Measurements from ENCODE around the gene DIAPH1.

Gene DIAPH1

DNA sequence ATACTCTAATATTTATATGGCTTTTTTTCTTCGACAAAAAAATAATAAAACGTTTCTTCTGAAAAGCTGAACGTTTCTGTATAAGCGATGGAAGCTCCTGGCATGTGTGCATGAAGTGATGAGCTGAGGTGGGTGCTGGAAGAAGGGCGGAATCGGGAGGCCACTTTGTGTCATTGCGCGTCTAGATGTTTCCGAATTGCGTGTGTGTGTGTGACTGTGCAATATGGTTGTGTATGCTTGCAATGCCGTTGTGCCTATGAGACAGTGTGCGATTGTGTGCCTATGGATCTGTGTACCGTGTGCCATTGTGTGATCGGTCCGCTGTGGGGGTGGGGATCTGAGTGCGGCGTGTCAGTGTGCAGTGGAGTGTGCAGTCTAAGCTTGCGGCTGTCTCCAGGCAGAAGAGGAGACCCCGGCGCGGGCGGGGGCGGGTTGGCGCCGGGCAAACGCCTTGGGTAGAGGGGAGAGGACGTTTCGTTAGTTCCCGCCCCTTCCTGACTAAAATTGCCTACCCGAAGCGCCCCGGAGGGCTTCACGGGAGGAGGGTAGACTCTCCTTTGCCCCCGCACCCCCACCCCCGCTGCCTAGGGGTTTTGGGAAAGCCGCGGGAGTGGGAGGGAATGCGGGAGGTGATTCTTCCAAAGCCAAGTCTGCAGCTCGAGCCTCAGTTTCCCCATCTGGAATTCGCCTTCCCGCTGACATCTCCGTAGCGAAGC lies 105.7 kb downstream of the DIAPH1 start:
- Histone ChIP-seq H2BK120ac (ENCODE audit: low read depth, low read length) (peak overlapping the region; percentile 96), H3K18ac (ENCODE audit: low read depth in 1 of 2, low read length in 2 of 2) (peak overlapping the region; percentile 95 to 97), H4K91ac (ENCODE audit: low read length) (peak overlapping the region; percentile 87), H2BK12ac (ENCODE audit: low read length in 2 of 2) (peak overlapping the region; percentile 12 to 73), H3K79me1 (replicated peaks; ENCODE audit: low read length, poor library complexity, severe bottlenecking) (peaks cover 15% of the 10 kb centered on the region), H3K9ac (ENCODE audit: low read length) (peak overlapping the region; percentile 90), H3K9me3 (ENCODE audit: control insufficient read depth, low read length) (no peaks in the 10 kb centered on the region), H2BK15ac (ENCODE audit: low read depth, poor library complexity, severe bottlenecking) (peak overlapping the region; percentile 15), H2AFZ (ENCODE audit: low read depth, low read length) (no peak overlapping the region), H3K27ac (ENCODE audit: low read length, poor library complexity, severe bottlenecking) (peak overlapping the region; percentile 98), H3K27me3 (ENCODE audit: control insufficient read depth in 1 of 2, insufficient read depth in 1 of 2, low read length in 2 of 2) (no peaks in the 10 kb centered on the region), H3K23ac (ENCODE audit: low read length in 2 of 2) (peak overlapping the region in 1 of 2 experiments; percentile 10), H2AK5ac (ENCODE audit: low read length, severe bottlenecking) (peak overlapping the region; percentile 45), H3K4me2 (ENCODE audit: low read length, poor library complexity, severe bottlenecking) (peak overlapping the region; percentile 79), H2BK5ac (ENCODE audit: low read depth, low read length, poor library complexity, severe bottlenecking) (peak overlapping the region; percentile 93), H3K14ac (ENCODE audit: low read length in 2 of 2) (peak overlapping the region in 1 of 2 experiments; percentile 90), H3K4me1 (ENCODE audit: control insufficient read depth, insufficient read depth, low read depth, low read length) (peaks cover 55% of the 10 kb centered on the region), H3K4ac (ENCODE audit: low read depth in 1 of 2, low read length in 2 of 2) (peak overlapping the region; percentile 81 to 96), H3K4me3 (ENCODE audit: insufficient read depth in 1 of 2, low read depth in 1 of 2, low read length in 2 of 2) (peak overlapping the region; percentile 41 to 61), H4K8ac (ENCODE audit: low read length) (peak overlapping the region; percentile 98), H3K36me3 (ENCODE audit: control insufficient read depth in 1 of 2, insufficient read depth in 2 of 2, low read depth in 1 of 2, low read length in 2 of 2) (peaks cover 35 to 53% of the 10 kb centered on the region in 2 experiments)
- 2% methylated on average over 34 of the region's 43 CpGs for WGBS
- peak; percentile 89 for DNase-seq

DNA sequence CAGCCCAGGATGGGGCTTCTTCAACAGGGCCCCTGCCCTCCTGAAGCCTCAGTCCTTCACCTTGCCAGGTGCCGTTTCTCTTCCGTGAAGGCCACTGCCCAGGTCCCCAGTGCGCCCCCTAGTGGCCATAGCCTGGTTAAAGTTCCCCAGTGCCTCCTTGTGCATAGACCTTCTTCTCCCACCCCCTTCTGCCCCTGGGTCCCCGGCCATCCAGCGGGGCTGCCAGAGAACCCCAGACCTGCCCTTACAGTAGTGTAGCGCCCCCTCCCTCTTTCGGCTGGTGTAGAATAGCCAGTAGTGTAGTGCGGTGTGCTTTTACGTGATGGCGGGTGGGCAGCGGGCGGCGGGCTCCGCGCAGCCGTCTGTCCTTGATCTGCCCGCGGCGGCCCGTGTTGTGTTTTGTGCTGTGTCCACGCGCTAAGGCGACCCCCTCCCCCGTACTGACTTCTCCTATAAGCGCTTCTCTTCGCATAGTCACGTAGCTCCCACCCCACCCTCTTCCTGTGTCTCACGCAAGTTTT lies 106.3 kb downstream of the DIAPH1 start:
- peaks cover 35 to 49% of the 10 kb centered on the region in 2 experiments for H3K36me3 ChIP-seq (ENCODE audit: control insufficient read depth in 1 of 2, insufficient read depth in 2 of 2, low read depth in 1 of 2, low read length in 2 of 2)

DNA sequence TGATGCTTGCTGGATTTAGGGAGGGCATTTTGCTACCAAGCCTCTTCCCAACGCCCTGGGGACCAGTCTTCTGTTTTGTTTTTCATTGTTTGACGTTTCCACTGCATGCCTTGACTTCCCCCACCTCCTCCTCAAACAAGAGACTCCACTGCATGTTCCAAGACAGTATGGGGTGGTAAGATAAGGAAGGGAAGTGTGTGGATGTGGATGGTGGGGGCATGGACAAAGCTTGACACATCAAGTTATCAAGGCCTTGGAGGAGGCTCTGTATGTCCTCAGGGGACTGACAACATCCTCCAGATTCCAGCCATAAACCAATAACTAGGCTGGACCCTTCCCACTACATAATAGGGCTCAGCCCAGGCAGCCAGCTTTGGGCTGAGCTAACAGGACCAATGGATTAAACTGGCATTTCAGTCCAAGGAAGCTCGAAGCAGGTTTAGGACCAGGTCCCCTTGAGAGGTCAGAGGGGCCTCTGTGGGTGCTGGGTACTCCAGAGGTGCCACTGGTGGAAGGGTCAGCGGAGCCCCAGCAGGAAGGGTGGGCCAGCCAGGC lies 107.0 kb downstream of the DIAPH1 start:
- peaks cover 35 to 47% of the 10 kb centered on the region in 2 experiments for H3K36me3 ChIP-seq (ENCODE audit: control insufficient read depth in 1 of 2, insufficient read depth in 2 of 2, low read depth in 1 of 2, low read length in 2 of 2)
- H3K18ac ChIP-seq (ENCODE audit: low read depth in 1 of 2, low read length in 2 of 2), result peak overlapping the region; percentile 55 to 97
- H3K9ac ChIP-seq (ENCODE audit: low read length), result peak overlapping the region; percentile 90
- H4K91ac ChIP-seq (ENCODE audit: low read length), result peak overlapping the region; percentile 95
- H3K27me3 ChIP-seq (ENCODE audit: control insufficient read depth in 1 of 2, insufficient read depth in 1 of 2, low read length in 2 of 2), result no peaks in the 10 kb centered on the region
- peak overlapping the region; percentile 98 for H3K27ac ChIP-seq (ENCODE audit: low read length, poor library complexity, severe bottlenecking)
- H2BK12ac ChIP-seq (ENCODE audit: low read length in 2 of 2), result peak overlapping the region; percentile 87 to 91
- H3K23ac ChIP-seq (ENCODE audit: low read length in 2 of 2), result no peak overlapping the region
- peak overlapping the region; percentile 96 for H2AK5ac ChIP-seq (ENCODE audit: low read length, severe bottlenecking)
- H2BK120ac ChIP-seq (ENCODE audit: low read depth, low read length), result peak overlapping the region; percentile 75
- peak overlapping the region; percentile 88 for H2BK15ac ChIP-seq (ENCODE audit: low read depth, poor library complexity, severe bottlenecking)
- no peak overlapping the region for H2AFZ ChIP-seq (ENCODE audit: low read depth, low read length)
- no peak overlapping the region for H2BK5ac ChIP-seq (ENCODE audit: low read depth, low read length, poor library complexity, severe bottlenecking)
- 89% methylated on average over 2 of the region's 4 CpGs for WGBS
- no peaks in the 10 kb centered on the region for H3K9me3 ChIP-seq (ENCODE audit: control insufficient read depth, low read length)
- DNase-seq, result no peak
- peak overlapping the region; percentile 91 for H4K8ac ChIP-seq (ENCODE audit: low read length)
- H3K4ac ChIP-seq (ENCODE audit: low read depth in 1 of 2, low read length in 2 of 2), result peak overlapping the region; percentile 80 to 86
- no peak overlapping the region for H3K4me2 ChIP-seq (ENCODE audit: low read length, poor library complexity, severe bottlenecking)
- H3K79me1 ChIP-seq (replicated peaks; ENCODE audit: low read length, poor library complexity, severe bottlenecking), result peaks cover 8% of the 10 kb centered on the region
- peaks cover 65% of the 10 kb centered on the region for H3K4me1 ChIP-seq (ENCODE audit: control insufficient read depth, insufficient read depth, low read depth, low read length)
- H3K14ac ChIP-seq (ENCODE audit: low read length in 2 of 2), result peak overlapping the region in 1 of 2 experiments; percentile 48
- H3K4me3 ChIP-seq (ENCODE audit: insufficient read depth in 1 of 2, low read depth in 1 of 2, low read length in 2 of 2), result peak overlapping the region in 1 of 2 experiments; percentile 61

More for the DNA sequence above, 106.3 kb downstream of the DIAPH1 start:
- peak overlapping the region; percentile 80 to 86 for H3K4ac ChIP-seq (ENCODE audit: low read depth in 1 of 2, low read length in 2 of 2)
- H2BK120ac ChIP-seq (ENCODE audit: low read depth, low read length), result peak overlapping the region; percentile 75
- H3K18ac ChIP-seq (ENCODE audit: low read depth in 1 of 2, low read length in 2 of 2), result peak overlapping the region; percentile 55 to 97
- peak overlapping the region; percentile 90 for H3K9ac ChIP-seq (ENCODE audit: low read length)
- H3K4me2 ChIP-seq (ENCODE audit: low read length, poor library complexity, severe bottlenecking), result peak overlapping the region; percentile 79
- peak overlapping the region in 1 of 2 experiments; percentile 74 for H3K23ac ChIP-seq (ENCODE audit: low read length in 2 of 2)
- H3K9me3 ChIP-seq (ENCODE audit: control insufficient read depth, low read length), result no peaks in the 10 kb centered on the region
- H3K14ac ChIP-seq (ENCODE audit: low read length in 2 of 2), result peak overlapping the region in 1 of 2 experiments; percentile 88
- 21% methylated on average over 24 of the region's 28 CpGs for WGBS
- H2AK5ac ChIP-seq (ENCODE audit: low read length, severe bottlenecking), result peak overlapping the region; percentile 96
- H2AFZ ChIP-seq (ENCODE audit: low read depth, low read length), result no peak overlapping the region
- H3K4me3 ChIP-seq (ENCODE audit: insufficient read depth in 1 of 2, low read depth in 1 of 2, low read length in 2 of 2), result peak overlapping the region in 1 of 2 experiments; percentile 61
- H2BK12ac ChIP-seq (ENCODE audit: low read length in 2 of 2), result peak overlapping the region; percentile 87 to 91
- peak overlapping the region; percentile 91 for H4K8ac ChIP-seq (ENCODE audit: low read length)
- no peaks in the 10 kb centered on the region for H3K27me3 ChIP-seq (ENCODE audit: control insufficient read depth in 1 of 2, insufficient read depth in 1 of 2, low read length in 2 of 2)
- peak overlapping the region; percentile 57 for H2BK5ac ChIP-seq (ENCODE audit: low read depth, low read length, poor library complexity, severe bottlenecking)
- peak overlapping the region; percentile 98 for H3K27ac ChIP-seq (ENCODE audit: low read length, poor library complexity, severe bottlenecking)
- peaks cover 10% of the 10 kb centered on the region for H3K79me1 ChIP-seq (replicated peaks; ENCODE audit: low read length, poor library complexity, severe bottlenecking)
- H3K4me1 ChIP-seq (ENCODE audit: control insufficient read depth, insufficient read depth, low read depth, low read length), result peaks cover 61% of the 10 kb centered on the region
- H4K91ac ChIP-seq (ENCODE audit: low read length), result peak overlapping the region; percentile 95
- DNase-seq, result peak; percentile 65
- peak overlapping the region; percentile 96 for H2BK15ac ChIP-seq (ENCODE audit: low read depth, poor library complexity, severe bottlenecking)

Measured in mesenchymal stem cell (in vitro differentiated cells and primary cell).